ENCODE results near the gene SPHK2.
"Not testable (repeated sequence)": the region's sequence is repeated elsewhere in the genome, so short reads cannot be mapped to it uniquely, and the experiment has no call there.

SPHK2 gene

GRCh38 chr19:48651683-48652048, 32.4 kb downstream of the SPHK2 start:
- no peak overlapping the region for H3K4me3 ChIP-seq (IDR thresholded peaks at IDR 0.05; ENCODE audit: insufficient read depth, low read depth, low read length)
- H3K4me1 ChIP-seq (ENCODE audit: low read depth, poor library complexity, severe bottlenecking), result peaks cover 11% of the 10 kb centered on the region

GRCh38 chr19:48654299-48655059, 35.2 kb downstream of the SPHK2 start:
- TF ChIP-seq CTCF (conservative IDR thresholded peaks at IDR 0.05; ENCODE audit: low read depth, low read length), result no peak
- Histone ChIP-seq H3K4me3 (IDR thresholded peaks at IDR 0.05; ENCODE audit: insufficient read depth, low read depth, low read length) (no peak overlapping the region), H3K4me1 (ENCODE audit: low read depth, poor library complexity, severe bottlenecking) (peaks cover 6% of the 10 kb centered on the region), H3K27me3 (ENCODE audit: insufficient read depth, low read depth) (peaks cover 34% of the 10 kb centered on the region), H3K27ac (no peak overlapping the region), H3K4me2 (no peak overlapping the region), H3K36me3 (ENCODE audit: insufficient read depth) (no peaks in the 10 kb centered on the region), H4K20me1 (ENCODE audit: insufficient read depth) (no peaks in the 10 kb centered on the region), H3K79me2 (ENCODE audit: insufficient read depth, low read depth) (no peaks in the 10 kb centered on the region), H3K9ac (no peak overlapping the region), H2AFZ (ENCODE audit: low read depth) (no peak overlapping the region)

More at GRCh38 chr19:48651683-48652048, 32.4 kb downstream of the SPHK2 start:
- no peaks in the 10 kb centered on the region for H3K36me3 ChIP-seq (ENCODE audit: insufficient read depth)
- H3K27me3 ChIP-seq (ENCODE audit: insufficient read depth, low read depth), result peaks cover 20% of the 10 kb centered on the region
- H2AFZ ChIP-seq (ENCODE audit: low read depth), result no peak overlapping the region
- no peak overlapping the region for H3K4me2 ChIP-seq
- no peaks in the 10 kb centered on the region for H4K20me1 ChIP-seq (ENCODE audit: insufficient read depth)
- no peak for TF ChIP-seq CTCF (conservative IDR thresholded peaks at IDR 0.05; ENCODE audit: low read depth, low read length)
- no peaks in the 10 kb centered on the region for H3K79me2 ChIP-seq (ENCODE audit: insufficient read depth, low read depth)
- no peak overlapping the region for H3K9ac ChIP-seq
- H3K27ac ChIP-seq, result no peak overlapping the region

GRCh38 chr19:48656840-48657474, 37.7 kb downstream of the SPHK2 start:
- Histone ChIP-seq H3K4me3 (IDR thresholded peaks at IDR 0.05; ENCODE audit: insufficient read depth, low read depth, low read length) (no peak overlapping the region), H3K27ac (no peak overlapping the region), H3K27me3 (ENCODE audit: insufficient read depth, low read depth) (peaks cover 34% of the 10 kb centered on the region), H4K20me1 (ENCODE audit: insufficient read depth) (no peaks in the 10 kb centered on the region), H3K4me1 (ENCODE audit: low read depth, poor library complexity, severe bottlenecking) (peaks cover 19% of the 10 kb centered on the region), H3K4me2 (no peak overlapping the region), H3K9ac (no peak overlapping the region), H3K36me3 (ENCODE audit: insufficient read depth) (no peaks in the 10 kb centered on the region), H2AFZ (ENCODE audit: low read depth) (no peak overlapping the region), H3K79me2 (ENCODE audit: insufficient read depth, low read depth) (no peaks in the 10 kb centered on the region)
- TF ChIP-seq CTCF (conservative IDR thresholded peaks at IDR 0.05; ENCODE audit: low read depth, low read length), result no peak

GRCh38 chr19:48657828-48658227, 38.5 kb downstream of the SPHK2 start:
- not testable (repeated sequence) for H4K20me1 ChIP-seq (ENCODE audit: insufficient read depth); H3K36me3 ChIP-seq (ENCODE audit: insufficient read depth); H3K4me2 ChIP-seq; H2AFZ ChIP-seq (ENCODE audit: low read depth); H3K9ac ChIP-seq; H3K27ac ChIP-seq; H3K79me2 ChIP-seq (ENCODE audit: insufficient read depth, low read depth); H3K4me3 ChIP-seq (IDR thresholded peaks at IDR 0.05; ENCODE audit: insufficient read depth, low read depth, low read length)
- Histone ChIP-seq H3K27me3 (ENCODE audit: insufficient read depth, low read depth) (peaks cover 34% of the 10 kb centered on the region), H3K4me1 (ENCODE audit: low read depth, poor library complexity, severe bottlenecking) (peaks cover 19% of the 10 kb centered on the region)

GRCh38 chr19:48658483-48658882, 39.2 kb downstream of the SPHK2 start:
- no peaks in the 10 kb centered on the region for H4K20me1 ChIP-seq (ENCODE audit: insufficient read depth)
- TF ChIP-seq CTCF (conservative IDR thresholded peaks at IDR 0.05; ENCODE audit: low read depth, low read length), result no peak
- no peak overlapping the region for H3K4me2 ChIP-seq
- no peak overlapping the region for H3K9ac ChIP-seq
- H3K4me3 ChIP-seq (IDR thresholded peaks at IDR 0.05; ENCODE audit: insufficient read depth, low read depth, low read length), result no peak overlapping the region
- peaks cover 34% of the 10 kb centered on the region for H3K27me3 ChIP-seq (ENCODE audit: insufficient read depth, low read depth)
- no peaks in the 10 kb centered on the region for H3K36me3 ChIP-seq (ENCODE audit: insufficient read depth)
- no peaks in the 10 kb centered on the region for H3K79me2 ChIP-seq (ENCODE audit: insufficient read depth, low read depth)
- no peak overlapping the region for H3K27ac ChIP-seq
- no peak overlapping the region for H2AFZ ChIP-seq (ENCODE audit: low read depth)
- H3K4me1 ChIP-seq (ENCODE audit: low read depth, poor library complexity, severe bottlenecking), result peaks cover 19% of the 10 kb centered on the region
